Activated CD8-positive, alpha-beta memory T cell treated with anti-CD3 and anti-CD28 coated beads for 4 hours (primary cell): ENCODE measurements around the gene GLYAT.
"Not testable (repeated sequence)": the region's sequence is repeated elsewhere in the genome, so short reads cannot be mapped to it uniquely, and the experiment has no call there.

Experiments
- DNase-seq, 2 donors: peaks; one replicate each; pipeline ENCODE4 v3.0.0-alpha.2; 2020; ENCODE audit warnings: low read depth in 2 of 2

GLYAT gene

DNA sequence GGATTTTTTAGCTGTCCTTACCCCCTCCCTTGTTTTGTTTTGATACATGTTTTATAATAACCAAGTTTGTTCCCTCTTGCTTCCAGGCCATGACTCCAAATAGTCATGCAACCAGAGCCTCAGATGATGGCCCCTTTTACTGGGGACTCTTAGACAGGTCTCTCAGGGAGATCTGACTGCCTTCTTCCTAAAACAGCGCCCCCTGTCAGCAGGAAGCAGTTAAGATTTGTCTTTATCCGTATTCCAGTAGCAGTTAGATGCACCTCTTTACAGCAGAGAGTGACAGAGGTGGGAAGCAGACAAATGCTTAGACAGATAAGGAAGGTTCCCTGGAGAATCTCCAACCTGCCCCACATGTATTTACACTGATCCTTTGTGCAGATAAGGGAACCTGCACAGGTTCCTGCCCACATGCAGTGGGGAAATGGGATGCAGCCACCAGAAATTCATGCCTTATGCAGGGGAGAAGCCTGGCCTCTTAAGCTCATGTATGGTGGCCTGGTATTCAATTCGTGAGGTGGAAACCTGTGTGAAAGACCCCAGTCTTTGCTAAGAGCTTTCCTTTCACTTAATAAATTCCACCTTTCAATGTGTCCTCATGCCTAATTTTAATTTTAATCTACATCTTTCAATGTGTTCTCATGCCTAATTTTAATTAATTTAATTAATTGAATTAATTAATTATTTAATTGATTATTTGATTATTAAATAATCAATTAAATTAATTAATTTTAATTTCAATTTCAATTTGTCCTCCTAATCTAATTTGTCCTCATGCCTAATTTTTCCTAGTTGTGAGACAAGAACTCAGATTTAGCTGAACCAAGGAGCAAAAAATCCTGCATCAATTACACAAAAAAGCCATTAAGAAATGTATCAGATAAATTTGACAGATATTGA is 11.5 kb upstream of the GLYAT start:
- no peak for DNase-seq

DNA sequence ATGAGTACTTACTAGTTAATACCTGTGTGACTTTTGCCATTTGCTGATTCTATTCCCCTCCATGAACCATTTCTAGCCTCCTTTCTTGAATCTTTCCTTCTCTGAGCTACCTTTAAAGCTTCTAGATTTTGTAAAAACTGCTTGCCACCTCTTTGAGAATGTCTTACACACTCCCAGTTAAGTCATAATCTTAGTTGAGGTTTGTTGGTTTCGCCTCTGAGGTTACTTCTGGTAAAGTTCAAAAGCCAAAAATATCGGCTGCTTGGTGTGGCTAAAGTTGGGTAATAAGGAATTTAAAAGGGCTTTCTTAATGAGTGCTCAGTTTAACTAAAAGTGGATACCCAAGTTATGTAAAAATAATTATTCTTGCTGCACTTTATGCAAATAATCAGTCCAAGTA is 10.4 kb upstream of the GLYAT start:
- DNase-seq, result no peak

DNA sequence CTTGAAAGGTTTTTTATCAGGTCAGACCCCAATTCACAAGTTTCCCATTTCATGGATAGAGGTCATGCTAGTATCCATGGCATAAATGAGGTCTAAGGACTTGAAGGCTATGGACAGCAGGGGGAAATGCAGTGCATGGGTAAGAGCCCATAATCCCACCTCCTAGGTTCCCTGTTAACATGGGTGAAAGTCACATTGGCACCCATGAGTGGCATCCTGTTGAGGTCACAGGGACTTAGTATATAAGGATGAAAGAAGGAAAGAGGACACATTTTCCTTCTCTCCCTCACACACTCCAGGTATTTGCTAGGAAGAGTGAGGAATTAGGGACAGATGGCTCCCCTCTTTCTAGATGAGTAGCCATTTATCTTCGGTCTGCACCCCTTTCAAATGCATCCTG is 9.4 kb upstream of the GLYAT start:
- DNase-seq, result no peak

- no peak for DNase-seq
Measured at GRCh38 chr11:58740447-58740846, 8.7 kb upstream of the GLYAT start.

- DNase-seq, result no peak
Measured at GRCh38 chr11:58739725-58740430, 8.1 kb upstream of the GLYAT start.

- no peak for DNase-seq
Measured at GRCh38 chr11:58734681-58735490, 3.1 kb upstream of the GLYAT start.

- DNase-seq, result no peak
Measured at GRCh38 chr11:58730507-58731089, 1.1 kb downstream of the GLYAT start.

GRCh38 chr11:58727415-58727797 is 4.3 kb downstream of the GLYAT start:
- DNase-seq, result no peak

- no peak for DNase-seq
Measured at GRCh38 chr11:58726737-58727414, 4.9 kb downstream of the GLYAT start.

GRCh38 chr11:58719406-58720117 is 12.2 kb downstream of the GLYAT start:
- DNase-seq, result no peak

- no peak for DNase-seq
Measured at GRCh38 chr11:58712531-58712930, 19.2 kb downstream of the GLYAT start.

DNA sequence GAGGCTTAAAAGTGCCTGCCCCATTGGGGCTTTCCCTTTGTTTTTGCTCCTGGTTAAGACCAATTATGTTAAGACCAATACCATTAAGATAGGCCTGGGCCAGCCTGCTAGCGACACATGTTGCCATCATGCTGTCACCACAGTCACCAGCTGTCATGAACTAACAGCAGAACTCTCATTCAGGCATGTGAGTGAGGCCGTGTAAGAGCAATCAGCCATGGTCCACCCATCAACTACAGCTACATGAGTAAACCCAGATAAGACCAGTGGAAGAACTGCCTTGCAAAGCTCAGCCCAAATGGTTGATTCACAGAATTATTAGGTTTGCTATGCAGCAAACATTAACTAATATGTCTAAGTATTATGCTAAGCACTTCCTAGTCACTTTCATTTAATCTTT is 19.9 kb downstream of the GLYAT start:
- no peak for DNase-seq

DNA sequence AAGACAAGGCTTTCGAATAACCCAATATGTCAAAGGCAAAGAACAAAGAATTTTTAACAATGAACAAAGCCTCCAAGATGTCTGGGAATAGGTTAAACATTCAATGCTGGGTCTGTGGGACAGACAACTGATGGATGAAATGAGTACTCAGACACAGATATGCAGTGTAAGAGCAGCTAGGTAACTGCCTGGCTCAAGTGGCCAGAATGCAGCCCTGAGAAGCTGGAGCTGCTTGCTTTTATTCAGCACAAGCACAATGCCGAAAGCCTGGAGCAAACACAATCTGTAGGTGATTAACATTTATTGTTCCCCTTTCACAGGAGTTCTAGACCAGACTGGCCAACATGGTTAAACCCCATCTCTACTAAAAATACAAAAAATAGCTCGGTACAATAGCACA is 24.0 kb downstream of the GLYAT start:
- no peak for DNase-seq

DNA sequence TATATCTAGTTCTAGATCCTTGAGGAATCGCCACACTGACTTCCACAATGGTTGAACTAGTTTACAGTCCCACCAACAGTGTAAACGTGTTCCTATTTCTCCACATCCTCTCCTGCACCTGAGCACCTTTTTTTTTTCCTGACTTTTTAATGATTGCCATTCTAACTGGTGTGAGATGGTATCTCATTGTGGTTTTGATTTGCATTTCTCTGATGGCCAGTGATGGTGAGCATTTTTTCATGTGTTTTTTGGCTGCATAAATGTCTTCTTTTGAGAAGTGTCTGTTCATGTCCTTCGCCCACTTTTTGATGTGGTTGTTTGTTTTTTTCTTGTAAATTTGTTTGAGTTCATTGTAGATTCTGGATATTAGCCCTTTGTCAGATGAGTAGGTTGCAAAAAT is 34.9 kb downstream of the GLYAT start:
- DNase-seq, result not testable (repeated sequence)

GRCh38 chr11:58693026-58693425 is 38.7 kb downstream of the GLYAT start:
- DNase-seq, result no peak

DNA sequence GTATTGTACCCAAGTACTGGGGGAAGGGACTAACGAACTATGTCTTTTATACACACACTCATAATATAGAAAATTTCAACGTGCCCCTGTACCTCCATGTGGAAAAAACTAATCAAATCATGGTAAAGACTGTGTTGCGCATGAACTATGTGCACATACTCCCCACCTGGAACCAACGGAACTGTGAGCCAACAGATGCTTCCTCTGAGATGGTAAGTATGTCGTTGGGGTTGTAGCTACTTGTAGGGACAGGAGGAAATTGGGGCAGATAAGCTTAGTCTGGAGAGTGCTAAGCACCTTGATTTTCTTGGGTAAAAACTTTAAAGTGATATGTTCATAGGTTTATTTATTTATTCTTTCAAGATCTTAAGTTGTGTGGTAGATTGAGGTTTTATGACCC is 40.1 kb downstream of the GLYAT start:
- DNase-seq, result no peak

GRCh38 chr11:58688789-58689503 is 42.8 kb downstream of the GLYAT start:
- DNase-seq, result no peak

DNA sequence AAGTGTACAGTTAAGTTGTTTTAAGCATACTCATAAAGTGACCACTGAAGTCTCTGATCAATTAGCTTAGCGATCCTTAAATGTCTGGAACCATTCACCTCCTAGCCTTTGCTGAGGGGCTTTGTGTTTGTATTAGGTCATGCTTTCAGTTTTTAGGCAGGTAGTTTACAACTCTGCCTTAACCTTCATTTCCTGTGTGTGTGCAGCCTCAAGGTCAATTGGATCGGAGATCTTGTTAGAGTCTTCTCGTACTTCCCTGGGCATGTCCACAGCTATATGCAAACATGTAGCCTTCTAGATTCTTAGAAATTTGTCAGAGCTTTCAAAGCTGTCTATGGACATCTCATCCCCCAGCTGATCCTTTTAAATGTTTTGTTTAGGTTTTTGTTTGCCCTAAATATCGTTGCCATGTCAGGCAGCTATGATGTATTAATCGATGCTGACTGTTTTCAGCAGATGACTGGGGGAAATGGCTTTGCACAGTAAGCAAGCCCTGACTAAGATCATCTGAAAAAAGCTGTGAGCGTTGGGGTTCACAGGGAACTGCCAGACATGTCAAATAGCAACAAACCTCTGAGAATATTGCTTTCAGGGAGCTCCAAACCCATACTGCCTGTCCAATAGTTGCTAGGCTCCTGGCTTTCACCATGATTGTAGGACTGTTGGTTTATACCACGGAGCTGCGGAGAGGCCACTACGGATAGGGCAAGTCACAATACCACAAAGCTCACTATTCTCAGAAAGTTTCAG is 45.6 kb downstream of the GLYAT start:
- no peak for DNase-seq

DNA sequence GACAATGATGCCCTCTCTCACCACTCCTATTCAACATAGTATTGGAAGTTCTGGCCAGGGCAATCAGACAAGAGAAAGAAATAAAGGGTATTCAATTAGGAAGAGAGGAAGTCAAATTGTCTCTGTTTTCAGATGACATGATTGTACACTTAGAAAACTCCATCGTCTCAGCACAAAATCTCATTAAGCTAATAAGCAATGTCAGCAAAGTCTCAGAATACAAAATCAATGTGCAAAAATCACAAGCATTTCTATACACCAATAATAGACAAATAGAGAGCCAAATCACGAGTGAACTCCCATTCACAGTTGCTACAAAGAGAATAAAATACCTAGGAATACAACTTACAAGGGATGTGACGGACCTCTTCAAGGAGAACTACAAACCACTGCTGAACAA is 49.1 kb downstream of the GLYAT start:
- not testable (repeated sequence) for DNase-seq
